ENCODE data around the gene THPO.

THPO gene

GRCh38 chr3:184366619-184367289 is 11.3 kb downstream of the THPO start:
- H3K4me3 ChIP-seq (ENCODE audit: low read depth in 1 of 2, low read length in 1 of 2): no peak overlapping the region
- no peaks in the 10 kb centered on the region for H3K27me3 ChIP-seq
- TF ChIP-seq CTCF (IDR thresholded peaks at IDR 0.05): no peak
- H3K36me3 ChIP-seq: peaks cover 14% of the 10 kb centered on the region
- H3K27ac ChIP-seq: no peak overlapping the region
- H3K4me1 ChIP-seq (ENCODE audit: control insufficient read depth in 1 of 2, insufficient read depth in 1 of 2, low read depth in 1 of 2, low read length in 1 of 2): peaks cover 17 to 22% of the 10 kb centered on the region in 2 experiments
- no peaks in the 10 kb centered on the region for H3K9me3 ChIP-seq

GRCh38 chr3:184362668-184363546 is 15.1 kb downstream of the THPO start:
- peak; percentile 50 for TF ChIP-seq CTCF (IDR thresholded peaks at IDR 0.05)
- Histone ChIP-seq H3K27ac (peak overlapping the region; percentile 70), H3K4me3 (ENCODE audit: low read depth in 1 of 2, low read length in 1 of 2) (peak overlapping the region; percentile 91), H3K27me3 (peaks cover 28% of the 10 kb centered on the region), H3K36me3 (peaks cover 2% of the 10 kb centered on the region), H3K9me3 (no peaks in the 10 kb centered on the region), H3K4me1 (ENCODE audit: control insufficient read depth in 1 of 2, insufficient read depth in 1 of 2, low read depth in 1 of 2, low read length in 1 of 2) (peaks cover 24 to 28% of the 10 kb centered on the region in 2 experiments)

- Histone ChIP-seq H3K36me3 (no peaks in the 10 kb centered on the region), H3K27ac (peak overlapping the region; percentile 70), H3K27me3 (peaks cover 28% of the 10 kb centered on the region), H3K9me3 (no peaks in the 10 kb centered on the region), H3K4me3 (ENCODE audit: low read depth in 1 of 2, low read length in 1 of 2) (peak overlapping the region; percentile 91), H3K4me1 (ENCODE audit: control insufficient read depth in 1 of 2, insufficient read depth in 1 of 2, low read depth in 1 of 2, low read length in 1 of 2) (peaks cover 24 to 28% of the 10 kb centered on the region in 2 experiments)
- no peak for TF ChIP-seq CTCF (IDR thresholded peaks at IDR 0.05)
Measured at GRCh38 chr3:184361932-184362667, 15.9 kb downstream of the THPO start.

GRCh38 chr3:184361532-184361931 is 16.5 kb downstream of the THPO start, which contains the start of the genes CLCN2 and POLR2H:
Gene CLCN2 (minus strand): TSS chr3:184361605. CDS start chr3:184361479, 126 bp downstream.
Gene POLR2H (plus strand): TSS chr3:184361710. CDS start chr3:184363493, 1,783 bp downstream.
- no peak for TF ChIP-seq CTCF (IDR thresholded peaks at IDR 0.05)
- Histone ChIP-seq H3K4me1 (ENCODE audit: control insufficient read depth in 1 of 2, insufficient read depth in 1 of 2, low read depth in 1 of 2, low read length in 1 of 2) (peaks cover 24 to 28% of the 10 kb centered on the region in 2 experiments), H3K4me3 (ENCODE audit: low read depth in 1 of 2, low read length in 1 of 2) (peak within 1 kb of the TSS; percentile 91), H3K27me3 (peaks cover 28% of the 10 kb centered on the region), H3K27ac (peak within 1 kb of the TSS; percentile 70), H3K36me3 (no peaks in the 10 kb centered on the region), H3K9me3 (no peaks in the 10 kb centered on the region)

- Histone ChIP-seq H3K36me3 (no peaks in the 10 kb centered on the region), H3K9me3 (no peaks in the 10 kb centered on the region), H3K4me1 (ENCODE audit: control insufficient read depth in 1 of 2, insufficient read depth in 1 of 2, low read depth in 1 of 2, low read length in 1 of 2) (peaks cover 24 to 28% of the 10 kb centered on the region in 2 experiments), H3K4me3 (ENCODE audit: low read depth in 1 of 2, low read length in 1 of 2) (peak overlapping the region; percentile 91), H3K27ac (no peak overlapping the region), H3K27me3 (peaks cover 28% of the 10 kb centered on the region)
- no peak for TF ChIP-seq CTCF (IDR thresholded peaks at IDR 0.05)
Measured at GRCh38 chr3:184360929-184361531, 17.0 kb downstream of the THPO start.
